ENCODE measurements around the gene CKMT2.
"Not testable (repeated sequence)": the region's sequence is repeated elsewhere in the genome, so short reads cannot be mapped to it uniquely, and the experiment has no call there.

- not testable (repeated sequence) for TF ChIP-seq EZH2 (IDR thresholded peaks at IDR 0.05; ENCODE audit: low read depth, unreplicated experiment); CTCF (conservative IDR thresholded peaks at IDR 0.05; ENCODE audit: low read depth in 2 of 2); CREB1 (CRISPR knock-in tag; IDR thresholded peaks at IDR 0.05; ENCODE audit: low read depth); REST (IDR thresholded peaks at IDR 0.05; ENCODE audit: unreplicated experiment); EZH2phosphoT487 (IDR thresholded peaks at IDR 0.05; ENCODE audit: unreplicated experiment); POLR2AphosphoS5 (IDR thresholded peaks at IDR 0.05; ENCODE audit: low read depth); ZNF114 (CRISPR knock-in tag; IDR thresholded peaks at IDR 0.05)
Observed at GRCh38 chr5:81270394-81271027, 37.4 kb downstream of the CKMT2 start.

All from GM23338 (cell line).